ENCODE measurements around the gene RNASEH2A. TPM values are rescaled to one million over a fixed set of nuclear protein-coding genes. Genes with fewer than 3 reads are reported as not detected.
A peak's percentile ranks its signal among the peaks of the same experiment; 100 is the strongest.

Gene RNASEH2A
- total RNA-seq, 2 donors from 2014 or later = 30.1 to 53.5 TPM

GRCh38 chr19:12777217-12778016 lies 29.0 kb upstream of the RNASEH2A start:
- peak; percentile 41 for ATAC-seq (replicated peaks)

DNA sequence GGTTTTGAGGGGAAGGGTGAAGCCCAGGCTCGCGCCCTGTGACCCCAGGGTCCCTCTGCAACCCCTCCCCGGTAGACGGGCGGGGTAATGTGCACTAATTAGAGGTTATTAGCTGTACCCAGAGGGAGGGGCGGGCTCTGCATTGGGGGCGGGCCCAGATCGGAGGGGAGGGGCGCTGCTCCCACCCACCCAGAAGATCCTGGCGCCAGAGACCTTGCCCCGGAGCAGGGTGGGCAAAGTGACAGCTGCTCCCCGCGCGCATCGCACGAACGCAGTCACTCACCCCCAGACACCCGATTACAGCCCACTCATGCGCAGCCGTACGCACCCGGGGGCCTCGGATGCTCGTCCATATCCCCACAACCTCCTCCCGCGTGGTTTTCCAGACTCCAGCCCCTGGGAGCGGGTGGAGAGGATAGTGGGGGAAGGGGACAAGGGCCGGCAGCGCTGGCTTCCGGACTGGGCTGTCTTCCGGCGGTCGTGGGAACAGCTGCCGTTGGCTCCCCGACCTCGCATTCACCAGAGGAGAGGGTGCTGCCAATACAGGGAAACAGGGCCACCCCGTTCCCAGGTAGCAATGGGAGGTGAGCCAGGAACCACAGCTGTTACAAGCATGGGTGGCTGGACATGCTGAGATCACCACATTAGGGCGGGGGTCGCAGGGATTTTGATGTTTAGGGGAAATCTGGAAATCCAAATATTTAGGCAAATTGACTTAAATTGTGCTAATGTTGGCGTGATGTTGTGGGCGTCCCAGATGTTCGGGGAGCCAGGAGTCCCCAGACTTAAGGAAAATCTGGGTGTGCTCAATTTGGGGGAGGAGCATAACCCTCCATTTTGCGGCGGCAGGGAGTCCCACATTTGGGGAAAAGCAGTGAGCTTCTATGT lies 28.1 kb upstream of the RNASEH2A start:
- Mint-ChIP-seq H3K27me3 (no peaks in the 10 kb centered on the region), H3K4me3 (peak overlapping the region; percentile 97), H3K27ac (peak overlapping the region; percentile 95), H3K9me3 (no peaks in the 10 kb centered on the region), H3K36me3 (ENCODE audit: low read depth) (peaks cover 6% of the 10 kb centered on the region), H3K4me1 (peaks cover 13% of the 10 kb centered on the region)
- ATAC-seq (replicated peaks) = peak; percentile 4

More at GRCh38 chr19:12777217-12778016, 29.0 kb upstream of the RNASEH2A start:
- Mint-ChIP-seq H3K9me3 (no peaks in the 10 kb centered on the region), H3K27me3 (no peaks in the 10 kb centered on the region), H3K27ac (peak overlapping the region; percentile 95), H3K4me1 (peaks cover 13% of the 10 kb centered on the region), H3K4me3 (peak overlapping the region; percentile 97), H3K36me3 (ENCODE audit: low read depth) (peaks cover 6% of the 10 kb centered on the region)

DNA sequence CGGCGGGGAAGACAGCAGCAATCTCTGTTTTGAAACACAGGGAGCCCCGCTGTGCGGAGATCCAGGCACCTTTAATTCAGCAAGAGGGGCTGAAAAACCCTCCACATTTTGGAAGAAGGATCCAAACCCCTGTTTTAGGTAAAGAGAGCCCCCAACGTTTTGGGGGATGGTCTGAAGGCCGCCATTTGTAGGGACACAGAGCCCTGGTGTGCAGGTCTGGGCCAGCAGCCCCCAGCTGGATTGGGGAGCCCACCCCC lies 27.6 kb upstream of the RNASEH2A start:
- Mint-ChIP-seq H3K27me3 (no peaks in the 10 kb centered on the region), H3K36me3 (ENCODE audit: low read depth) (peaks cover 6% of the 10 kb centered on the region), H3K9me3 (no peaks in the 10 kb centered on the region), H3K4me1 (peaks cover 9% of the 10 kb centered on the region), H3K27ac (peak overlapping the region; percentile 95), H3K4me3 (peak overlapping the region; percentile 97)
- ATAC-seq (replicated peaks) = no peak

DNA sequence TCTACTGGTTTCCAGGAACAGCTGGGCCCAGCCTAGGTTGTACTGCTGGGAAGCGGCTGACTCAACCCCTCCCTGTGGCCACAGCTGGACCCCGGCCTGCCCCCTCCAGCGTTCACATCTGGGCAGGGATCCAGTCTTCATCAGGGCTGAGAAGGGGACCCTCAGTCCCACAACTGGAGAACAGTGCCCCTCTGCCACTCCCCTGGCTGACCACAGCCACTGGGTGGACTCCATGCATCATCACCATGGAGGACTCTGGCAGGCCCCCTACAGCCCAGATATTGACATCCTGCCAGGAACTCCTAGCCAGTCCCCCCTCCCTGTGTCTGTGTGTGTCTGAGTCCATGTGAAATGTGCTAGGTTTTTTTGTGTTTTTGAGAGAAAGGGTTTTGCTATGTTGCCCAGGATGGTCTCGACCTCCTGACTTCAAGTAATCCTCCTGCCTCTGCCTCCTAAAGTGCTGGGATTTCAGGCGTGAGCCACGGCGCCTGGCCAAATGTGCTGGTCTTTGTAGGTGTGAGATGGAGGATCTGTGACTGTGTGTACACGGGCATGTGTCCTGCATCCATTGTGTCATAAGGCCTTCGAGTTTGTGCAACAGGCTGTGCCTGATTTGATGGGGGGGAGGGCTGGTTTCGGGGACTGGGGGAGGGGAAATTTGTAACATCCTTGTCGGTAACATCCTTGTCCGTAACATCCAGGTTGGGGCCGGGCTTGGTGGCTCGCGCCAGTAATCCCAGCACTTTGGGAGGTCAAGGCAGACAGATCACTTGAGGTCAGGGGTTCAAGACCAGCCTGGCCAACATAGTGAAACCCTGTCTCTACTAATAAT lies 27.0 kb upstream of the RNASEH2A start:
- Mint-ChIP-seq H3K4me1 (peaks cover 9% of the 10 kb centered on the region), H3K27me3 (no peaks in the 10 kb centered on the region), H3K9me3 (no peaks in the 10 kb centered on the region)

DNA sequence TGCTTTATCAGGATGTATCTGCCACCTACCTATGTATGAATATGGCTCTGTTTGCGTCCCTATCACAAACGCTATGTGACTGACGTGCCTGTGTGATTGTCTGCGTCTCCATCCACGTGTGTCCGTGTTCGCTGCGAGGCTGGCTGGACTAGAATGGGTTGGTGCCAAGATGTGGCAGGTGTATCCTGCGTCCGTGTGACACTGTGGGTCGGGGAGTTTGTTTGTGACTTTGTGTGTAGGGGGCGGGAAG lies 24.3 kb upstream of the RNASEH2A start:
- peaks cover 9% of the 10 kb centered on the region for H3K4me1 Mint-ChIP-seq
- H3K36me3 Mint-ChIP-seq (ENCODE audit: low read depth) = peaks cover 6% of the 10 kb centered on the region
- peak overlapping the region; percentile 86 for H3K27ac Mint-ChIP-seq
- H3K27me3 Mint-ChIP-seq = no peaks in the 10 kb centered on the region
- no peak overlapping the region for H3K4me3 Mint-ChIP-seq
- H3K9me3 Mint-ChIP-seq = no peaks in the 10 kb centered on the region
- ATAC-seq (replicated peaks) = no peak

More for the DNA sequence above, 27.0 kb upstream of the RNASEH2A start:
- Mint-ChIP-seq H3K36me3 (ENCODE audit: low read depth) (peaks cover 6% of the 10 kb centered on the region), H3K4me3 (peak overlapping the region; percentile 97), H3K27ac (peak overlapping the region; percentile 95)
- no peak for ATAC-seq (replicated peaks)

GRCh38 chr19:12782424-12783290 lies 23.7 kb upstream of the RNASEH2A start:
- H3K4me3 Mint-ChIP-seq = no peak overlapping the region
- peak; percentile 51 for ATAC-seq (replicated peaks)
- peaks cover 6% of the 10 kb centered on the region for H3K36me3 Mint-ChIP-seq (ENCODE audit: low read depth)
- peak overlapping the region; percentile 86 for H3K27ac Mint-ChIP-seq
- no peaks in the 10 kb centered on the region for H3K9me3 Mint-ChIP-seq
- H3K27me3 Mint-ChIP-seq = no peaks in the 10 kb centered on the region
- peaks cover 9% of the 10 kb centered on the region for H3K4me1 Mint-ChIP-seq

- H3K36me3 Mint-ChIP-seq (ENCODE audit: low read depth) = peaks cover 6% of the 10 kb centered on the region
- H3K4me3 Mint-ChIP-seq = no peak overlapping the region
- peak; percentile 31 for ATAC-seq (replicated peaks)
- no peaks in the 10 kb centered on the region for H3K9me3 Mint-ChIP-seq
- no peak overlapping the region for H3K27ac Mint-ChIP-seq
- H3K27me3 Mint-ChIP-seq = no peaks in the 10 kb centered on the region
- H3K4me1 Mint-ChIP-seq = peaks cover 7% of the 10 kb centered on the region
Observed at GRCh38 chr19:12783291-12783848, 23.0 kb upstream of the RNASEH2A start.

DNA sequence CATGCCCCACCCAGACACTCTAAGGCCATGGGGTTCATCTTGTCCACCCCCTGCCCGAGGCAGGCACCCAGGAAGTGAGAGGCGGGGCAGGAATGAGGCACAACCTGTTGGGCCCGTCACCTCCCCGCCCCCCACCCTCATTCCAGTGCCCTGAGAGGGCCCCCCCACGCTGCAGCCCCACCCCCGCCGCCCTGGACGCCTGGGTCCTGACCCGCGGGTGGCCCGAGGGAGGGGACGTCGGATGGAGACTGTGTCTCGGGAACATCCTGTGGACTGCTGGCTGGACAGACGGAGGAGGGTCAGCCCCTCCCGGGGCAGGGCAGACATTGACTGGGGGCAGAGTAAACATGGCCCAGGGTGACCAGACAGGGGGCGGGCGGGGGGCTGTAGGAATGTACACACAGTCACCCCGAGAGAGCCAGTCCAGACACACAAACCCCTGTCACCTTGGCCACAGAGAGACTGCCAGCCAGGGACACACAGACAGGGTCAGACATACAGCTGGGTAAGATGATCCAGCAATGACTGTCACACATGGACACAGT lies 22.5 kb upstream of the RNASEH2A start:
- H3K27me3 Mint-ChIP-seq = no peaks in the 10 kb centered on the region
- ATAC-seq (replicated peaks) = peak; percentile 26
- H3K36me3 Mint-ChIP-seq (ENCODE audit: low read depth) = peaks cover 9% of the 10 kb centered on the region
- H3K9me3 Mint-ChIP-seq = no peaks in the 10 kb centered on the region
- no peak overlapping the region for H3K27ac Mint-ChIP-seq
- H3K4me3 Mint-ChIP-seq = no peak overlapping the region
- H3K4me1 Mint-ChIP-seq = peaks cover 4% of the 10 kb centered on the region

GRCh38 chr19:12784394-12784870 lies 22.0 kb upstream of the RNASEH2A start:
- H3K36me3 Mint-ChIP-seq (ENCODE audit: low read depth) = peaks cover 14% of the 10 kb centered on the region
- peak; percentile 6 for ATAC-seq (replicated peaks)

GRCh38 chr19:12784871-12785430 lies 21.4 kb upstream of the RNASEH2A start:
- Mint-ChIP-seq H3K36me3 (ENCODE audit: low read depth) (peaks cover 14% of the 10 kb centered on the region), H3K4me3 (no peak overlapping the region), H3K9me3 (no peaks in the 10 kb centered on the region), H3K27me3 (no peaks in the 10 kb centered on the region), H3K27ac (no peak overlapping the region), H3K4me1 (peaks cover 4% of the 10 kb centered on the region)
- ATAC-seq (replicated peaks) = peak; percentile 1

More at GRCh38 chr19:12784394-12784870, 22.0 kb upstream of the RNASEH2A start:
- Mint-ChIP-seq H3K4me3 (no peak overlapping the region), H3K27me3 (no peaks in the 10 kb centered on the region), H3K9me3 (no peaks in the 10 kb centered on the region), H3K27ac (no peak overlapping the region), H3K4me1 (peaks cover 4% of the 10 kb centered on the region)

DNA sequence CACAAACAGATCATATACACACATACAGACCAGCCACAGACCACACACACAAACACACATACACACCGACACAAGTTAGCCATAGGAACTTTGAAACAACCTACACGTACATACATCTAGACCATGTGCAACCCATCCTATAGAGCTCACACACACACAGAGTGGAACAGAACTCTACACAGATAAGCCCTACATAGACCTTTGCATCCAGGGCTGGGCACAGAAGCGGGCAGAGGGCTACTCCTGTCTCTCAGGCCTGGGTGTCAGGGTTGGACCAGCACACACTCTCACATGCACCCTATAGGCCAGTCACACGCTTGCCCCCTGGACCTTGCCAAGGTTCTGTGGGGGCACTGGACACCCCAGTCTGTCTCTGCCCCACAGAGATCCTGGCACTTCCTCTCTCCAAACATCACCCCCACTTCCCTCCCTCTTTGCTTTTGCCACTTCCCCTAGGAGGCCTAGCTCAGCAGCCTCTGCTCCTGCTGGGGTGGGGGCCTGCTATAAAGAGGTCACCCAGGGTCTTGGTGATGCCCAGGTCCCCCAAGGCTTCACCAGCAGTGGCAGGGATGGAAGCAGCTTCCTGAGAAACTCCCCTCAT lies 20.9 kb upstream of the RNASEH2A start:
- H3K4me3 Mint-ChIP-seq = no peak overlapping the region
- H3K9me3 Mint-ChIP-seq = no peaks in the 10 kb centered on the region
- H3K27me3 Mint-ChIP-seq = no peaks in the 10 kb centered on the region
- no peak overlapping the region for H3K27ac Mint-ChIP-seq
- no peak for ATAC-seq (replicated peaks)
- peaks cover 16% of the 10 kb centered on the region for H3K36me3 Mint-ChIP-seq (ENCODE audit: low read depth)
- H3K4me1 Mint-ChIP-seq = peaks cover 4% of the 10 kb centered on the region

DNA sequence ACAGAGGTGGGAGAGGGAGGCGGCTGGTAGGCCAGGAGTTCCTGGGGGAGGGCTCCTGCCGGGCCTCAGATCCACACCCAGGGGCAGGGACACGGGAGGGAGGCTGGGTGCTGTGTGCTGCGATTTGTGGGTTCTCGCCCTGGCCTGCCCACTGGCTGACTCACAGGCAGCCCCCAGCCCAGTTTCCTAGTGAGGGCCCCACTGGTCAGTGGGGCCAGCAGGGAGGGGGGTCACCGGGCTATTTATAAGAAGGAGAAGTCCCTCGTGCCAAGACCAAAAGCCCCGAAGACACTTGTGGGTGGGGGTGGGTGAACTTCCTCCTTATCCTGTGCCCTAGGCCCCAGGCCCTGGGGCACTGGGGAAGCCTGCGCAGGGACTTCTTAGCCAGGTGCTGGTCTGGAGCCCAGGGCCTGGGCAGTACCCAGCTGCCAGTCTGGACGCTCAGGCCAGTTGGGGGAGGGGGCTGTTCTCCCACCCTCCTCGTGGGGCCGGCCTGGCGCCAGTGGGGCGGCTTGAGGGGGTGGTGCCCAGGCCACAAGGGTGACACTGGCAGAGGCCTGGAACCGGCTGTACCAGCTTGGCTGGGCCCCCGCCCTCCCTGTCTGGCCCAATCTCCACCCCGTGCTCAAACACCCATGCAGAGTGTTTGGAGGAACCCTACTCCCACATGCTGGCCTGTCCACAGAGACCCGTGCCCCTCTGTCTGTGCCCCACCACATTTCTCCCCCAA lies 20.1 kb upstream of the RNASEH2A start:
- H3K27me3 Mint-ChIP-seq = no peaks in the 10 kb centered on the region
- ATAC-seq (replicated peaks) = no peak
- H3K4me1 Mint-ChIP-seq = peaks cover 4% of the 10 kb centered on the region
- H3K9me3 Mint-ChIP-seq = no peaks in the 10 kb centered on the region
- H3K4me3 Mint-ChIP-seq = no peak overlapping the region
- no peak overlapping the region for H3K27ac Mint-ChIP-seq
- peaks cover 24% of the 10 kb centered on the region for H3K36me3 Mint-ChIP-seq (ENCODE audit: low read depth)

Data from activated T-helper 17 cell treated with anti-CD3 and anti-CD28 coated beads, Interleukin-2, amount 50 U/mL, for 72 hours (primary cell).